Calu3 (cell line): ENCODE data around the gene GLMP. TPM values are rescaled to one million over a fixed set of nuclear protein-coding genes. Genes with fewer than 3 reads are reported as not detected.

Source experiments
- BruUV-seq: library from RNA; stranded (reverse); fragments of 400-500 nt; replicated peaks from 2 replicates; lab custom pipeline; 2021; lab: Mats Ljungman, UMichigan
- CTCF ChIA-PET: fragments of 300-600 bp; sonication (Branson Sonifier 250); formaldehyde crosslinking; loops from one replicate; lab custom pipeline; 2022; ENCODE audit warnings: antibody characterized with exemption; lab: Charles Lee
- DNase-seq: peaks from one replicate; pipeline ENCODE4 v3.0.0; 2022
- H3K27ac Mint-ChIP-seq: one replicate; pipeline ENCODE4 v1.8.0; 2022; ENCODE audit warnings: mixed read lengths; ENCODE audit not compliant: unreplicated experiment
- H3K27me3 Mint-ChIP-seq: one replicate; pipeline ENCODE4 v1.8.0; 2022; ENCODE audit warnings: mixed read lengths; ENCODE audit not compliant: unreplicated experiment
- H3K36me3 Mint-ChIP-seq: one replicate; pipeline ENCODE4 v1.8.0; 2022; ENCODE audit warnings: mild to moderate bottlenecking, moderate library complexity, mixed read lengths; ENCODE audit not compliant: insufficient read depth, unreplicated experiment
- H3K4me1 Mint-ChIP-seq: one replicate; pipeline ENCODE4 v1.8.0; 2022; ENCODE audit warnings: mild to moderate bottlenecking, low read depth, mixed read lengths; ENCODE audit not compliant: unreplicated experiment
- H3K4me3 Mint-ChIP-seq: one replicate; pipeline ENCODE4 v1.8.0; 2022; ENCODE audit warnings: mild to moderate bottlenecking, low read depth, moderate library complexity, mixed read lengths; ENCODE audit not compliant: unreplicated experiment
- H3K9me3 Mint-ChIP-seq: one replicate; pipeline ENCODE4 v1.8.0; 2022; ENCODE audit warnings: low read depth, mixed read lengths; ENCODE audit not compliant: unreplicated experiment
- intact Hi-C: fragments of 100-400 bp; cut with micrococcal nuclease; formaldehyde crosslinking; loops from one replicate; pipeline ENCODE4 v1.10.0; 2022; ENCODE audit not compliant: unreplicated experiment
- total RNA-seq: library from RNA; stranded (reverse); gene quantifications from 2 replicates; pipeline ENCODE4 v1.2.3, GENCODE V29; 2022
- TF ChIP-seq, protein P1 (sequence below): fragments of 200-600 bp; IDR thresholded peaks from one replicate; pipeline ENCODE4 v1.8.0; 2022; ENCODE audit warnings: antibody characterized with exemption; ENCODE audit not compliant: unreplicated experiment

The GLMP gene
- total RNA-seq, 1 experiment from 2014 or later = 31.0 TPM

DNA sequence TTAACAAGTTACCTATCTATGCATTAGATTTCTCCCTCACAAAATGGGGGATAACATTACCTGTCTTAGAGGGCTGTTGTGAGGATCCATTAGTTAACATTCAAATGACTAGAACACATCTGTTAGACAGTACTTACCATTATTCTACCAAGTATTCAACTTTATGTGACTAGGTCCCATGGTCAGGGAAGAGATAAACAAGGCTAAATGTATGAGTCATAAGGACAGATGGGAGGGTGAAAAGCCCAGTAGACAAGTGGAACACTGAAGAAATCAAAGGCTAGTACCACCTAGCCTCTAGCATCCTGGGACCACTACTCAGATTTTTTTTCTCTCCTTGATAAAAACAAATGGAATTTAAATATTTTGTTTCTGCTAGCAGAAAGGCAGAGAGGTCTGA lies 12.6 kb upstream of the GLMP start:
- Mint-ChIP-seq H3K27me3 (no peaks in the 10 kb centered on the region), H3K36me3 (peaks cover 90% of the 10 kb centered on the region), H3K4me3 (no peak overlapping the region), H3K4me1 (no peaks in the 10 kb centered on the region), H3K9me3 (no peaks in the 10 kb centered on the region), H3K27ac (no peak overlapping the region)
- TF ChIP-seq, protein P1, sequence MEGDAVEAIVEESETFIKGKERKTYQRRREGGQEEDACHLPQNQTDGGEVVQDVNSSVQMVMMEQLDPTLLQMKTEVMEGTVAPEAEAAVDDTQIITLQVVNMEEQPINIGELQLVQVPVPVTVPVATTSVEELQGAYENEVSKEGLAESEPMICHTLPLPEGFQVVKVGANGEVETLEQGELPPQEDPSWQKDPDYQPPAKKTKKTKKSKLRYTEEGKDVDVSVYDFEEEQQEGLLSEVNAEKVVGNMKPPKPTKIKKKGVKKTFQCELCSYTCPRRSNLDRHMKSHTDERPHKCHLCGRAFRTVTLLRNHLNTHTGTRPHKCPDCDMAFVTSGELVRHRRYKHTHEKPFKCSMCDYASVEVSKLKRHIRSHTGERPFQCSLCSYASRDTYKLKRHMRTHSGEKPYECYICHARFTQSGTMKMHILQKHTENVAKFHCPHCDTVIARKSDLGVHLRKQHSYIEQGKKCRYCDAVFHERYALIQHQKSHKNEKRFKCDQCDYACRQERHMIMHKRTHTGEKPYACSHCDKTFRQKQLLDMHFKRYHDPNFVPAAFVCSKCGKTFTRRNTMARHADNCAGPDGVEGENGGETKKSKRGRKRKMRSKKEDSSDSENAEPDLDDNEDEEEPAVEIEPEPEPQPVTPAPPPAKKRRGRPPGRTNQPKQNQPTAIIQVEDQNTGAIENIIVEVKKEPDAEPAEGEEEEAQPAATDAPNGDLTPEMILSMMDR = no peak
- intact Hi-C loops = no loop called here
- CTCF ChIA-PET = no interaction called here
- DNase-seq = no peak
- BruUV-seq = no TSS peak

DNA sequence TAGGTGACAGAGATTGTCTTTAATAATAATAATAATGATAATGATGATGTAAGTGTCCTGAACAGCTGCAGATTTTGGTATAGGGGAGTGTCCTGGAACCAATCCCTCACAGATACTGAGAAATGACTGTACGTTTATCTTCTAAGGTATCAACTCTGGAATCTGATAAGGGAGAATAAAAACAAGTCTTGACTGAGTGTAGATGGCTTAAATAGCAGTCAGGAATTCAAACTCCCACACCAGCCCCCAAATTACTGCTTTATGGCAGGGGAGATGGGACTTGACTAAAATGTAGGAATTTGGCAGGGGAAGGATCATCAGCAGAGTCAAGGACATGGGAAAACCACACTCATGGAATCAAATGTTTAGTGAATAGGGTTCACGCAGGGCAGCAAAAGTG lies 9.7 kb upstream of the GLMP start:
- CTCF ChIA-PET = no interaction called here
- Mint-ChIP-seq H3K9me3 (no peaks in the 10 kb centered on the region), H3K36me3 (peaks cover 67% of the 10 kb centered on the region), H3K27ac (no peak overlapping the region), H3K4me3 (no peak overlapping the region), H3K27me3 (no peaks in the 10 kb centered on the region), H3K4me1 (no peaks in the 10 kb centered on the region)
- TF ChIP-seq, protein P1 = no peak
- DNase-seq = no peak
- intact Hi-C loops = no loop called here
- no TSS peak for BruUV-seq

DNA sequence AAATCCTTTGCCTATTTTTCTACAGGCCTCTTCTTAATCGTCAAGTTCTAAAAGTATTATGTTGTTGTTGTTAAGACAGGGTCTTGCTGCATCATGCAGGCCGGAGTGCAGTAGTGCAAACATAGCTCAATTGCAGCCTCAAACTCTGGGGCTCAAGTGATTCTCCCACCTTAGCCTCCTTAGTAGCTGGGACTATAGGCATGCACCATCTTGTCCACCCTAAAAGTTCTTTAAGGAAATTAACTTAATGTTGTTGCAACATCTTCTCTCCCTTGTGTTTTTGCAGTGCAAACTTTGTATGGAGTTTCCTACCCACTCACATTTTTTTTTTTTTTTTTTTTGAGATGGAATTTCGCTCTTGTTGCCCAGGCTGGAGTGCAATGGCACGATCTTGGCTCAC lies 7.8 kb upstream of the GLMP start:
- peaks cover 54% of the 10 kb centered on the region for H3K36me3 Mint-ChIP-seq
- no peak overlapping the region for H3K4me3 Mint-ChIP-seq
- TF ChIP-seq, protein P1 = no peak
- no TSS peak for BruUV-seq
- CTCF ChIA-PET = interaction anchor here (0.5 to 0.7 kb wide), 2 partner anchors 22 to 155 kb away, joined by 3 to 6 read pairs; no protein-coding TSS in a partner anchor
- no peaks in the 10 kb centered on the region for H3K4me1 Mint-ChIP-seq
- intact Hi-C loops = no loop called here
- no peak overlapping the region for H3K27ac Mint-ChIP-seq
- H3K9me3 Mint-ChIP-seq = no peaks in the 10 kb centered on the region
- DNase-seq = no peak
- no peaks in the 10 kb centered on the region for H3K27me3 Mint-ChIP-seq

DNA sequence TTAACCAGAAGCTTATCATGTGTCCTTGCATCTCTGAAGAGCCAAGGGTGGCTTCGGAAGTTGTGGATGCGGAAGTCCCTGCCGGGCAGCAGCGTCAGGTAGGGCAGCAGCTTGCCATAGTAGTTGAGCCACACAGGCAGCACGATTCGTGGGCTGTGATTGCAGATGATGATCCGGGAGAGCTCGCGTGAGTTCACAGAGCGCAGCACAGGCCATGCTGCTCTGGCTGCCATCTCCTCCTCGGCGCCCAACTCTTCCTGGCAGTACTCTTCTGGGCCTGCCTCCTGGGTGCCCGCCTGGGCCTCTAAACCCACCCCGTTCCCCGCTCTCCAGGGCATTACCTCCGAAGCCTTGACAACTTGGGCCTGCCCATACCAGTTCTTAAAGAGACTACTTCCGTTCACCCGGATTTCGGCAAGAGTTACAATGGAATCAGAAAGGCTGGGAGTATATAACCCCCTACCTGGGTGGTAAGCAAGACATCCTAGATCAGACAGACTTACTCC lies 3.4 kb upstream of the GLMP start, which contains the start of gene VHLL:
TSS of gene VHLL (minus strand) at position 456 of the 506 bp plus-strand sequence. CDS start at position 338, 118 bp downstream.
- CTCF ChIA-PET = interaction anchor here (0.8 kb wide), 1 partner anchor 28 kb away, joined by 3 read pairs; no protein-coding TSS in a partner anchor
- peaks cover 12% of the 10 kb centered on the region for H3K4me1 Mint-ChIP-seq
- H3K36me3 Mint-ChIP-seq = peaks cover 30% of the 10 kb centered on the region
- no peak within 1 kb of the TSS for H3K27ac Mint-ChIP-seq
- H3K4me3 Mint-ChIP-seq = no peak within 1 kb of the TSS
- intact Hi-C loops = no loop called here
- no peaks in the 10 kb centered on the region for H3K9me3 Mint-ChIP-seq
- H3K27me3 Mint-ChIP-seq = no peaks in the 10 kb centered on the region
- TF ChIP-seq, protein P1 = no peak
- BruUV-seq = no TSS peak
- no peak for DNase-seq
